Activated CD8-positive, alpha-beta memory T cell treated with anti-CD3 and anti-CD28 coated beads, Interleukin-2, amount 50 U/mL, for 24 hours (primary cell): Measurements from ENCODE around the gene TMEM8B.

Experiments
- DNase-seq: peaks from one replicate; pipeline ENCODE4 v3.0.0-alpha.2; 2020; ENCODE audit errors: extremely low read depth

Gene TMEM8B

GRCh38 chr9:35841645-35841900 lies 12.5 kb downstream of the TMEM8B start:
- DNase-seq, result no peak

GRCh38 chr9:35842020-35842745 lies 13.2 kb downstream of the TMEM8B start:
- DNase-seq, result no peak

GRCh38 chr9:35842795-35843194 lies 13.8 kb downstream of the TMEM8B start:
- DNase-seq, result no peak

GRCh38 chr9:35844628-35845270 lies 15.7 kb downstream of the TMEM8B start:
- no peak for DNase-seq

- DNase-seq, result no peak
Observed at GRCh38 chr9:35845824-35846771, 17.1 kb downstream of the TMEM8B start.

- DNase-seq, result no peak
Observed at GRCh38 chr9:35847792-35848572, 19.0 kb downstream of the TMEM8B start.

- no peak for DNase-seq
Observed at GRCh38 chr9:35852267-35852815, 23.3 kb downstream of the TMEM8B start.

- DNase-seq, result no peak
Observed at GRCh38 chr9:35852876-35853865, 24.1 kb downstream of the TMEM8B start.

GRCh38 chr9:35854091-35854762 lies 25.2 kb downstream of the TMEM8B start:
- no peak for DNase-seq

GRCh38 chr9:35856206-35856605 lies 27.2 kb downstream of the TMEM8B start:
- DNase-seq, result no peak

GRCh38 chr9:35856882-35857281 lies 27.9 kb downstream of the TMEM8B start:
- DNase-seq, result no peak

GRCh38 chr9:35858458-35858857 lies 29.4 kb downstream of the TMEM8B start:
- DNase-seq, result no peak

GRCh38 chr9:35859310-35859989 lies 30.4 kb downstream of the TMEM8B start:
- no peak for DNase-seq

GRCh38 chr9:35859990-35860339 lies 30.9 kb downstream of the TMEM8B start:
- DNase-seq, result no peak

- no peak for DNase-seq
Observed at GRCh38 chr9:35861161-35861897, 32.3 kb downstream of the TMEM8B start.

- DNase-seq, result no peak
Observed at GRCh38 chr9:35862328-35862727, 33.3 kb downstream of the TMEM8B start.

GRCh38 chr9:35863583-35863982 lies 34.6 kb downstream of the TMEM8B start:
- no peak for DNase-seq

GRCh38 chr9:35864695-35865255 lies 35.7 kb downstream of the TMEM8B start:
- no peak for DNase-seq
